GM23338 (cell line): ENCODE data around the gene ASAH2. TPM values are rescaled to one million over a fixed set of nuclear protein-coding genes. Genes with fewer than 3 reads are reported as not detected.

Experiments used
- ATAC-seq: fragments of 200-7000 bp; cut with Tn5 transposase; 3 replicates; pipeline ENCODE4 v1.9.1; 2020
- DNase-seq: peaks from one replicate; pipeline ENCODE4 v3.0.0-alpha.2; 2015; ENCODE audit warnings: low spot score
- H2AFZ ChIP-seq: fragments of 200-600 bp; sonication (generic); 2 replicates; pipeline ENCODE4 v1.8.0; 2016; ENCODE audit warnings: antibody characterized with exemption, mild to moderate bottlenecking, moderate library complexity
- H3F3A ChIP-seq: fragments of 200-600 bp; sonication (generic); replicated peaks from 2 replicates; pipeline ENCODE4 v1.8.0; 2017; ENCODE audit warnings: antibody characterized with exemption, mixed run types, low read depth
- H3K27ac ChIP-seq: fragments of 200-600 bp; sonication (generic); 2 replicates; pipeline ENCODE4 v1.6.1; 2016; ENCODE audit warnings: low read depth
- H3K27me3 ChIP-seq: fragments of 200-600 bp; sonication (generic); 2 replicates; pipeline ENCODE4 v1.8.0; 2016; ENCODE audit warnings: mild to moderate bottlenecking, mixed run types, moderate library complexity; ENCODE audit not compliant: insufficient read depth
- H3K36me3 ChIP-seq: fragments of 200-600 bp; sonication (generic); 2 replicates; pipeline ENCODE4 v1.8.0; 2016; ENCODE audit warnings: mild to moderate bottlenecking; ENCODE audit not compliant: insufficient read depth
- H3K4me1 ChIP-seq: fragments of 200-600 bp; sonication (generic); 2 replicates; pipeline ENCODE4 v1.8.0; 2016; ENCODE audit warnings: mild to moderate bottlenecking, moderate library complexity; ENCODE audit not compliant: insufficient read depth
- H3K4me2 ChIP-seq: fragments of 200-600 bp; sonication (generic); 2 replicates; pipeline ENCODE4 v1.7.1; 2017; ENCODE audit warnings: mixed run types
- H3K4me3 ChIP-seq: fragments of 200-600 bp; sonication (generic); 2 replicates; pipeline ENCODE4 v1.6.1; 2016; ENCODE audit warnings: mixed run types
- H3K79me2 ChIP-seq: fragments of 200-600 bp; sonication (generic); replicated peaks from 2 replicates; pipeline ENCODE4 v1.8.0; 2017; ENCODE audit warnings: mild to moderate bottlenecking; ENCODE audit not compliant: insufficient read depth
- H3K9me2 ChIP-seq: fragments of 200-600 bp; sonication (generic); 2 replicates; pipeline ENCODE4 v1.8.0; 2017; ENCODE audit not compliant: insufficient read depth
- H4K20me1 ChIP-seq: fragments of 200-600 bp; sonication (generic); replicated peaks from 2 replicates; pipeline ENCODE4 v1.8.0; 2017; ENCODE audit warnings: mild to moderate bottlenecking; ENCODE audit not compliant: insufficient read depth
- H3K27ac Mint-ChIP-seq: 2 replicates; pipeline ENCODE4 v1.8.0; 2020; ENCODE audit warnings: inconsistent platforms, mild to moderate bottlenecking, moderate library complexity, mixed read lengths
- H3K27me3 Mint-ChIP-seq: 3 replicates; pipeline ENCODE4 v1.8.0; 2022; ENCODE audit warnings: low read depth, mild to moderate bottlenecking, moderate library complexity, mixed read lengths, inconsistent platforms; ENCODE audit not compliant: insufficient read depth, poor library complexity
- H3K36me3 Mint-ChIP-seq: 3 replicates; pipeline ENCODE4 v1.8.0; 2021; ENCODE audit warnings: low read depth, mild to moderate bottlenecking, inconsistent platforms, moderate library complexity, mixed read lengths
- H3K4me1 Mint-ChIP-seq: 3 replicates; pipeline ENCODE4 v1.8.0; 2020; ENCODE audit warnings: mild to moderate bottlenecking, inconsistent platforms, mixed read lengths
- H3K4me3 Mint-ChIP-seq: 3 replicates; pipeline ENCODE4 v1.8.0; 2021; ENCODE audit warnings: moderate library complexity, mild to moderate bottlenecking, inconsistent platforms, mixed read lengths
- H3K9me3 Mint-ChIP-seq: 3 replicates; pipeline ENCODE4 v1.8.0; 2020; ENCODE audit warnings: moderate library complexity, mild to moderate bottlenecking, inconsistent platforms, mixed read lengths
- CREB1 ChIP-seq: fragments of 250-450 bp; sonication (Bioruptor Pico); IDR thresholded peaks from 2 replicates; pipeline ENCODE4 v1.5.0; 2020; ENCODE audit warnings: low read depth, mild to moderate bottlenecking, moderate library complexity
- ETS1 ChIP-seq: IDR thresholded peaks from 2 replicates; pipeline ENCODE4 v1.6.1; 2016; ENCODE audit warnings: antibody characterized with exemption
- EZH2 ChIP-seq: fragments of 200-600 bp; sonication (generic); IDR thresholded peaks from one replicate; pipeline ENCODE4 v1.8.0; 2017; ENCODE audit warnings: antibody characterized with exemption, mild to moderate bottlenecking, low read depth; ENCODE audit not compliant: unreplicated experiment
- EZH2phosphoT487 ChIP-seq: fragments of 200-600 bp; sonication (generic); IDR thresholded peaks from one replicate; pipeline ENCODE4 v1.8.1; 2018; ENCODE audit warnings: antibody characterized with exemption; ENCODE audit not compliant: unreplicated experiment
- JUNB ChIP-seq: IDR thresholded peaks from one replicate; pipeline ENCODE4 v1.6.1; 2016; ENCODE audit warnings: antibody characterized with exemption; ENCODE audit not compliant: unreplicated experiment
- NANOG ChIP-seq: IDR thresholded peaks from 2 replicates; pipeline ENCODE4 v1.6.1; 2016; ENCODE audit warnings: antibody characterized with exemption, borderline replicate concordance
- POLR2AphosphoS5 ChIP-seq: IDR thresholded peaks from 2 replicates; pipeline ENCODE4 v1.6.1; 2016; ENCODE audit warnings: antibody characterized with exemption, low read depth
- STAT1 ChIP-seq: IDR thresholded peaks from one replicate; pipeline ENCODE4 v1.6.1; 2016; ENCODE audit warnings: antibody characterized with exemption; ENCODE audit not compliant: unreplicated experiment
- ZNF114 ChIP-seq: fragments of 250-450 bp; sonication (Bioruptor Pico); IDR thresholded peaks from 2 replicates; pipeline ENCODE4 v1.5.0; 2020; ENCODE audit warnings: mild to moderate bottlenecking, moderate library complexity
- ZNF331 ChIP-seq: fragments of 250-450 bp; sonication (Bioruptor Pico); IDR thresholded peaks from 2 replicates; pipeline ENCODE4 v1.5.0; 2020; ENCODE audit warnings: low read depth, mild to moderate bottlenecking, moderate library complexity
- ZNF462 ChIP-seq: fragments of 250-450 bp; sonication (Bioruptor Pico); IDR thresholded peaks from 2 replicates; pipeline ENCODE4 v1.5.0; 2020; ENCODE audit warnings: mild to moderate bottlenecking, moderate library complexity
- polyA plus RNA-seq: library from polyadenylated mRNA; unstranded; fragments of >200 nt; fragmentation: Nextera tagmentation; extraction: Ambion mirVana; gene quantifications from 2 replicates; pipeline ENCODE4 v1.2.1, GENCODE V29; 2016
- total RNA-seq: library from RNA; depleted of rRNA; stranded (reverse); fragments of >200 nt; shearing (Covaris generic); gene quantifications from 2 replicates; pipeline ENCODE4 v1.2.3, GENCODE V29; 2014
- TF ChIP-seq, protein P1 (sequence below), 2 experiments: fragments of 200-600 bp in 1 of 2; sonication (generic) in 1 of 2; conservative IDR thresholded peaks; 2 replicates each; pipeline versions ENCODE4 v1.5.1 to v1.6.1; 2016 to 2017; ENCODE audit warnings: antibody characterized with exemption in 2 of 2, low read depth in 2 of 2, mild to moderate bottlenecking in 2 of 2, moderate library complexity in 1 of 2
- TF ChIP-seq, protein P2 (sequence below): IDR thresholded peaks from one replicate; pipeline ENCODE4 v1.6.1; 2018; ENCODE audit warnings: antibody characterized with exemption; ENCODE audit not compliant: unreplicated experiment

ASAH2 gene
- total and polyA plus RNA-seq, 2 experiments from 2014 or later, result 0.17 to 0.92 TPM

DNA sequence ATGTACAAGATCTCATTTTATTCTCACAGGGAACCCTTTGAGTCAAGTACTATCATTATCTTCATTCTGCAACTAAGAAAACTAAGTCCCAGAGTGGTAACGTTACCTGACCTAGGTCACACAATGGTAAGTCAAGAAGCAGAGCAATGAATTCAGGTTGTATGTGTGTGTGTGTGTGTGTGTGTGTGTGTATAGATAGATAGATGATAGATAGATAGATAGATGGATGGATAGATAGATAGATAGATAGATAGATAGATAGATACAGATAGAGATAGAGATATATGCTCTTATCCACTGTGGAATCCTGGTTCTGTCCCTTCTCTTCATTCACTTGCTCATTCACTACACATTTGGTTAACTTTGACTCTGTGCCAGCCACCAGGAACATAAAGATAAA, 29.8 kb downstream of the ASAH2 start:
- DNase-seq, result no peak
- peaks cover 2% of the 10 kb centered on the region; the same call in 1 of the 2 replicates for H3K4me1 ChIP-seq
- no peak overlapping the region for H3K4me3 ChIP-seq
- H3K27ac ChIP-seq, result no peak overlapping the region
- H3K9me2 ChIP-seq, result no peaks in the 10 kb centered on the region
- no peaks in the 10 kb centered on the region for H3K36me3 Mint-ChIP-seq
- no peak for TF ChIP-seq JUNB
- no peak for TF ChIP-seq ETS1
- TF ChIP-seq ZNF462 (CRISPR knock-in tag), result no peak
- TF ChIP-seq, protein P1, sequence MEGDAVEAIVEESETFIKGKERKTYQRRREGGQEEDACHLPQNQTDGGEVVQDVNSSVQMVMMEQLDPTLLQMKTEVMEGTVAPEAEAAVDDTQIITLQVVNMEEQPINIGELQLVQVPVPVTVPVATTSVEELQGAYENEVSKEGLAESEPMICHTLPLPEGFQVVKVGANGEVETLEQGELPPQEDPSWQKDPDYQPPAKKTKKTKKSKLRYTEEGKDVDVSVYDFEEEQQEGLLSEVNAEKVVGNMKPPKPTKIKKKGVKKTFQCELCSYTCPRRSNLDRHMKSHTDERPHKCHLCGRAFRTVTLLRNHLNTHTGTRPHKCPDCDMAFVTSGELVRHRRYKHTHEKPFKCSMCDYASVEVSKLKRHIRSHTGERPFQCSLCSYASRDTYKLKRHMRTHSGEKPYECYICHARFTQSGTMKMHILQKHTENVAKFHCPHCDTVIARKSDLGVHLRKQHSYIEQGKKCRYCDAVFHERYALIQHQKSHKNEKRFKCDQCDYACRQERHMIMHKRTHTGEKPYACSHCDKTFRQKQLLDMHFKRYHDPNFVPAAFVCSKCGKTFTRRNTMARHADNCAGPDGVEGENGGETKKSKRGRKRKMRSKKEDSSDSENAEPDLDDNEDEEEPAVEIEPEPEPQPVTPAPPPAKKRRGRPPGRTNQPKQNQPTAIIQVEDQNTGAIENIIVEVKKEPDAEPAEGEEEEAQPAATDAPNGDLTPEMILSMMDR (conservative IDR thresholded peaks at IDR 0.05; ENCODE audit: low read depth in 2 of 2), result no peak
- TF ChIP-seq CREB1, result no peak
- no peak for TF ChIP-seq EZH2
- TF ChIP-seq, protein P2, sequence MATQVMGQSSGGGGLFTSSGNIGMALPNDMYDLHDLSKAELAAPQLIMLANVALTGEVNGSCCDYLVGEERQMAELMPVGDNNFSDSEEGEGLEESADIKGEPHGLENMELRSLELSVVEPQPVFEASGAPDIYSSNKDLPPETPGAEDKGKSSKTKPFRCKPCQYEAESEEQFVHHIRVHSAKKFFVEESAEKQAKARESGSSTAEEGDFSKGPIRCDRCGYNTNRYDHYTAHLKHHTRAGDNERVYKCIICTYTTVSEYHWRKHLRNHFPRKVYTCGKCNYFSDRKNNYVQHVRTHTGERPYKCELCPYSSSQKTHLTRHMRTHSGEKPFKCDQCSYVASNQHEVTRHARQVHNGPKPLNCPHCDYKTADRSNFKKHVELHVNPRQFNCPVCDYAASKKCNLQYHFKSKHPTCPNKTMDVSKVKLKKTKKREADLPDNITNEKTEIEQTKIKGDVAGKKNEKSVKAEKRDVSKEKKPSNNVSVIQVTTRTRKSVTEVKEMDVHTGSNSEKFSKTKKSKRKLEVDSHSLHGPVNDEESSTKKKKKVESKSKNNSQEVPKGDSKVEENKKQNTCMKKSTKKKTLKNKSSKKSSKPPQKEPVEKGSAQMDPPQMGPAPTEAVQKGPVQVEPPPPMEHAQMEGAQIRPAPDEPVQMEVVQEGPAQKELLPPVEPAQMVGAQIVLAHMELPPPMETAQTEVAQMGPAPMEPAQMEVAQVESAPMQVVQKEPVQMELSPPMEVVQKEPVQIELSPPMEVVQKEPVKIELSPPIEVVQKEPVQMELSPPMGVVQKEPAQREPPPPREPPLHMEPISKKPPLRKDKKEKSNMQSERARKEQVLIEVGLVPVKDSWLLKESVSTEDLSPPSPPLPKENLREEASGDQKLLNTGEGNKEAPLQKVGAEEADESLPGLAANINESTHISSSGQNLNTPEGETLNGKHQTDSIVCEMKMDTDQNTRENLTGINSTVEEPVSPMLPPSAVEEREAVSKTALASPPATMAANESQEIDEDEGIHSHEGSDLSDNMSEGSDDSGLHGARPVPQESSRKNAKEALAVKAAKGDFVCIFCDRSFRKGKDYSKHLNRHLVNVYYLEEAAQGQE, result no peak
- no peak for TF ChIP-seq NANOG
- no peak for TF ChIP-seq ZNF114
- no peak for TF ChIP-seq STAT1
- no peak for TF ChIP-seq EZH2phosphoT487
- no peak for TF ChIP-seq POLR2AphosphoS5
- no peak for TF ChIP-seq ZNF331 (CRISPR knock-in tag)
- H4K20me1 ChIP-seq, result no peaks in the 10 kb centered on the region
- no peaks in the 10 kb centered on the region for H3F3A ChIP-seq
- no peak for ATAC-seq
- H3K27me3 ChIP-seq, result no peaks in the 10 kb centered on the region
- no peak overlapping the region for H3K27ac Mint-ChIP-seq
- no peak overlapping the region for H3K4me2 ChIP-seq
- H3K79me2 ChIP-seq, result no peaks in the 10 kb centered on the region
- peaks cover 6% of the 10 kb centered on the region; the same call in 2 of the 3 replicates for H3K4me1 Mint-ChIP-seq
- no peaks in the 10 kb centered on the region for H3K27me3 Mint-ChIP-seq
- no peak overlapping the region for H3K4me3 Mint-ChIP-seq
- H3K36me3 ChIP-seq, result no peaks in the 10 kb centered on the region
- H3K9me3 Mint-ChIP-seq, result no peaks in the 10 kb centered on the region; the same call in 2 of the 3 replicates
- no peak overlapping the region for H2AFZ ChIP-seq
